ENCODE data around the gene FGD2. TPM values are rescaled to one million over a fixed set of nuclear protein-coding genes. Genes with fewer than 3 reads are reported as not detected.

FGD2 gene
- total and polyA plus RNA-seq, 9 of the 15 experiments (the other 6 are each of a cell fraction or from before 2014, with no cell fraction given), result 0.09 TPM; not detected in 8

DNA sequence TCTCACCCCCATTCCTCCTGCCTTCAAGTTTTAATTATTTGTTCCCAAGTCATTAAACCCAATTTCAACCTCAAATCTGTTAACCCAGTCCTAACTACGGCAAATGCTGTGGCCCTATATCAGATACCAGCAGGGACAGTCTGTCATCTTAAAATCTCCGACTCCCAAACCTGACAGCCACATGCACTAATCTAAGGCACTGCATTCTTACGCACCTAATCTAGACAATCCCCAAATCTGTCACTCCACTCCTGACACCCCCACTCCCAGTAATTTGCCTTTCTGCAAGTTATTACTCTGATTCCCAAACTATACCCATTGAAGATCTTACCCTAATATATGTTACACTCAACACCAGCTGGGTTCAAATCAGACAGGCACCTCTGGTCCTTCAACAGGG, 21.9 kb upstream of the FGD2 start (continued):
- TF ChIP-seq ELF4 (CRISPR knock-in tag; IDR thresholded peaks at IDR 0.05), result no peak
- TF ChIP-seq FOSL1 (tag; conservative IDR thresholded peaks at IDR 0.05), result no peak
- TF ChIP-seq, protein P1, sequence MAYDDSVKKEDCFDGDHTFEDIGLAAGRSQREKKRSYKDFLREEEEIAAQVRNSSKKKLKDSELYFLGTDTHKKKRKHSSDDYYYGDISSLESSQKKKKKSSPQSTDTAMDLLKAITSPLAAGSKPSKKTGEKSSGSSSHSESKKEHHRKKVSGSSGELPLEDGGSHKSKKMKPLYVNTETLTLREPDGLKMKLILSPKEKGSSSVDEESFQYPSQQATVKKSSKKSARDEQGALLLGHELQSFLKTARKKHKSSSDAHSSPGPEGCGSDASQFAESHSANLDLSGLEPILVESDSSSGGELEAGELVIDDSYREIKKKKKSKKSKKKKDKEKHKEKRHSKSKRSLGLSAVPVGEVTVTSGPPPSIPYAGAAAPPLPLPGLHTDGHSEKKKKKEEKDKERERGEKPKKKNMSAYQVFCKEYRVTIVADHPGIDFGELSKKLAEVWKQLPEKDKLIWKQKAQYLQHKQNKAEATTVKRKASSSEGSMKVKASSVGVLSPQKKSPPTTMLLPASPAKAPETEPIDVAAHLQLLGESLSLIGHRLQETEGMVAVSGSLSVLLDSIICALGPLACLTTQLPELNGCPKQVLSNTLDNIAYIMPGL (CRISPR knock-in tag; IDR thresholded peaks at IDR 0.05), result no peak
- no peak for TF ChIP-seq OTX1 (CRISPR knock-in tag; IDR thresholded peaks at IDR 0.05)
- no peak for TF ChIP-seq ZKSCAN3 (CRISPR knock-in tag; IDR thresholded peaks at IDR 0.05)
- no peak for TF ChIP-seq JUNB (CRISPR knock-in tag; conservative IDR thresholded peaks at IDR 0.05)
- TF ChIP-seq, protein P2, sequence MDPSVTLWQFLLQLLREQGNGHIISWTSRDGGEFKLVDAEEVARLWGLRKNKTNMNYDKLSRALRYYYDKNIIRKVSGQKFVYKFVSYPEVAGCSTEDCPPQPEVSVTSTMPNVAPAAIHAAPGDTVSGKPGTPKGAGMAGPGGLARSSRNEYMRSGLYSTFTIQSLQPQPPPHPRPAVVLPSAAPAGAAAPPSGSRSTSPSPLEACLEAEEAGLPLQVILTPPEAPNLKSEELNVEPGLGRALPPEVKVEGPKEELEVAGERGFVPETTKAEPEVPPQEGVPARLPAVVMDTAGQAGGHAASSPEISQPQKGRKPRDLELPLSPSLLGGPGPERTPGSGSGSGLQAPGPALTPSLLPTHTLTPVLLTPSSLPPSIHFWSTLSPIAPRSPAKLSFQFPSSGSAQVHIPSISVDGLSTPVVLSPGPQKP (CRISPR knock-in tag; IDR thresholded peaks at IDR 0.05), result no peak
- TF ChIP-seq PHF20 (IDR thresholded peaks at IDR 0.05; ENCODE audit: partially characterized antibody), result peak; percentile 5
- no peak for TF ChIP-seq MAFK (IDR thresholded peaks at IDR 0.05; ENCODE audit: low read length)
- peak; percentile 30 for TF ChIP-seq CBFA2T2 (conservative IDR thresholded peaks at IDR 0.05)
- no peak for TF ChIP-seq ZNF512 (tag; IDR thresholded peaks at IDR 0.05)
- no peak for TF ChIP-seq STAT6 (CRISPR knock-in tag; IDR thresholded peaks at IDR 0.05)
- TF ChIP-seq KDM1A (IDR thresholded peaks at IDR 0.05), result peak; percentile 89 to 91
- no peak for TF ChIP-seq SIN3A (IDR thresholded peaks at IDR 0.05; ENCODE audit: borderline replicate concordance in 2 of 2, control insufficient read depth in 1 of 2, low read depth in 2 of 2, low read length in 2 of 2)
- TF ChIP-seq CHCHD3 (CRISPR knock-in tag; IDR thresholded peaks at IDR 0.05), result no peak
- no peak for TF ChIP-seq SETDB1 (IDR thresholded peaks at IDR 0.05; ENCODE audit: low read length)
- TF ChIP-seq KAT2B (IDR thresholded peaks at IDR 0.05; ENCODE audit: low read depth, low read length), result no peak
- TF ChIP-seq E2F1 (CRISPR knock-in tag; IDR thresholded peaks at IDR 0.05), result no peak
- TF ChIP-seq RCOR1 (IDR thresholded peaks at IDR 0.05; ENCODE audit: borderline replicate concordance in 1 of 2, low read depth in 2 of 2, low read length in 2 of 2), result peak in 1 of 2 experiments; percentile 70; a peak in 2 of 4 replicates
- TF ChIP-seq, protein P3, sequence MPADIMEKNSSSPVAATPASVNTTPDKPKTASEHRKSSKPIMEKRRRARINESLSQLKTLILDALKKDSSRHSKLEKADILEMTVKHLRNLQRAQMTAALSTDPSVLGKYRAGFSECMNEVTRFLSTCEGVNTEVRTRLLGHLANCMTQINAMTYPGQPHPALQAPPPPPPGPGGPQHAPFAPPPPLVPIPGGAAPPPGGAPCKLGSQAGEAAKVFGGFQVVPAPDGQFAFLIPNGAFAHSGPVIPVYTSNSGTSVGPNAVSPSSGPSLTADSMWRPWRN (IDR thresholded peaks at IDR 0.05; ENCODE audit: low read depth), result no peak
